Endometrial microvascular endothelial cells (primary cell): ENCODE measurements around the gene NXPH2. TPM values are rescaled to one million over a fixed set of nuclear protein-coding genes. Genes with fewer than 3 reads are reported as not detected.

ENCODE experiments used
- in situ Hi-C: cut with HindIII; loops from 2 replicates; pipeline ENCODE4 v1.10.0; 2017; ENCODE audit warnings: low sequenced_read_pairs, low pct_unique_long_range_greater_than_20kb; ENCODE audit errors: inconsistent ontology term
- total RNA-seq: library from RNA; depleted of rRNA; stranded (reverse); fragments of >200 nt; gene quantifications from one replicate; pipeline ENCODE4 v1.2.3, GENCODE V29; 2015; ENCODE audit errors: inconsistent ontology term

Gene NXPH2
- not detected for total RNA-seq

- in situ Hi-C loops: no loop called here
Measured at GRCh38 chr2:138779781-138780445, at the start of gene NXPH2. Gene NXPH2 (minus strand): TSS chr2:138780390. CDS start chr2:138780241, 149 bp downstream.

GRCh38 chr2:138829326-138829919 is 49.2 kb upstream of the NXPH2 start:
- in situ Hi-C loops: no loop called here

GRCh38 chr2:138827426-138828054 is 47.4 kb upstream of the NXPH2 start:
- in situ Hi-C loops: no loop called here

GRCh38 chr2:138823666-138824065 is 43.5 kb upstream of the NXPH2 start:
- in situ Hi-C loops: no loop called here

- in situ Hi-C loops: no loop called here
Measured at GRCh38 chr2:138819964-138820363, 39.8 kb upstream of the NXPH2 start.

GRCh38 chr2:138818556-138818955 is 38.4 kb upstream of the NXPH2 start:
- in situ Hi-C loops: no loop called here

- in situ Hi-C loops: no loop called here
Measured at GRCh38 chr2:138814123-138814898, 34.1 kb upstream of the NXPH2 start.

GRCh38 chr2:138811431-138811830 is 31.2 kb upstream of the NXPH2 start:
- in situ Hi-C loops: no loop called here

GRCh38 chr2:138794724-138795123 is 14.5 kb upstream of the NXPH2 start:
- in situ Hi-C loops: no loop called here

- in situ Hi-C loops: no loop called here
Measured at GRCh38 chr2:138787053-138787666, 7.0 kb upstream of the NXPH2 start.

- in situ Hi-C loops: no loop called here
Measured at GRCh38 chr2:138782383-138782782, 2.2 kb upstream of the NXPH2 start.

GRCh38 chr2:138780908-138781307 is 718 bp upstream of the NXPH2 start:
- in situ Hi-C loops: no loop called here

GRCh38 chr2:138780446-138780880 is 273 bp upstream of the NXPH2 start:
- in situ Hi-C loops: no loop called here

- in situ Hi-C loops: no loop called here
Measured at GRCh38 chr2:138779406-138779780, 797 bp downstream of the NXPH2 start.

GRCh38 chr2:138777996-138778395 is 2.2 kb downstream of the NXPH2 start:
- in situ Hi-C loops: no loop called here

- in situ Hi-C loops: no loop called here
Measured at GRCh38 chr2:138775736-138776135, 4.5 kb downstream of the NXPH2 start.

- in situ Hi-C loops: no loop called here
Measured at GRCh38 chr2:138771534-138771933, 8.7 kb downstream of the NXPH2 start.

GRCh38 chr2:138767101-138767500 is 13.1 kb downstream of the NXPH2 start:
- in situ Hi-C loops: no loop called here

- in situ Hi-C loops: no loop called here
Measured at GRCh38 chr2:138766464-138766863, 13.7 kb downstream of the NXPH2 start.
